Stimulated activated CD4-positive, alpha-beta T cell treated with anti-CD3 and anti-CD28 coated beads, Interleukin-1b, Interleukin-23, amount 100 ng/mL, for 24 hours (primary cell): Measurements from ENCODE around the gene SGO1.
"Not testable (repeated sequence)": the region's sequence is repeated elsewhere in the genome, so short reads cannot be mapped to it uniquely, and the experiment has no call there.

Source experiments
- DNase-seq, 4 experiments: peaks; one replicate each; pipeline ENCODE4 v3.0.0-alpha.2; 2020; ENCODE audit warnings: low read depth in 4 of 4, low spot score in 1 of 4

SGO1 gene

GRCh38 chr3:20185679-20186599, at the start of gene SGO1:
Gene SGO1 (minus strand): TSS chr3:20186206. CDS start chr3:20184027, 2,179 bp downstream.
- DNase-seq = peak; percentile 98 to 99 (median 98)

GRCh38 chr3:20235796-20236195, 49.8 kb upstream of the SGO1 start:
- no peak for DNase-seq

- no peak for DNase-seq
These were observed 47.1 kb upstream of the SGO1 start for GRCh38 chr3:20232906-20233780.

GRCh38 chr3:20230954-20231353, 44.9 kb upstream of the SGO1 start:
- no peak for DNase-seq

- no peak for DNase-seq
These were observed 39.8 kb upstream of the SGO1 start for GRCh38 chr3:20225769-20226168.

- DNase-seq = no peak
These were observed 36.3 kb upstream of the SGO1 start for GRCh38 chr3:20222274-20222673.

- no peak for DNase-seq
These were observed 32.2 kb upstream of the SGO1 start for GRCh38 chr3:20218215-20218614.

- DNase-seq = no peak
These were observed 29.6 kb upstream of the SGO1 start for GRCh38 chr3:20215636-20216035.

GRCh38 chr3:20213491-20213890, 27.5 kb upstream of the SGO1 start:
- DNase-seq = not testable (repeated sequence)

- not testable (repeated sequence) for DNase-seq
These were observed 21.9 kb upstream of the SGO1 start for GRCh38 chr3:20207945-20208344.

- not testable (repeated sequence) for DNase-seq
These were observed 19.9 kb upstream of the SGO1 start for GRCh38 chr3:20205898-20206297.

GRCh38 chr3:20201143-20201542, 15.1 kb upstream of the SGO1 start:
- no peak for DNase-seq

- no peak for DNase-seq
These were observed 11.8 kb upstream of the SGO1 start for GRCh38 chr3:20197775-20198174.

GRCh38 chr3:20194793-20195460, 8.9 kb upstream of the SGO1 start:
- DNase-seq = no peak

- DNase-seq = no peak
These were observed 5.0 kb upstream of the SGO1 start for GRCh38 chr3:20190991-20191390.

- no peak for DNase-seq
These were observed 596 bp upstream of the SGO1 start for GRCh38 chr3:20186600-20187004.

- DNase-seq = no peak
These were observed 701 bp downstream of the SGO1 start for GRCh38 chr3:20185331-20185678.

- DNase-seq = no peak
These were observed 3.8 kb downstream of the SGO1 start for GRCh38 chr3:20182206-20182605.

- DNase-seq = no peak
These were observed 4.7 kb downstream of the SGO1 start for GRCh38 chr3:20181276-20181675.

GRCh38 chr3:20173844-20174410, 12.1 kb downstream of the SGO1 start:
- DNase-seq = no peak

- DNase-seq = no peak
These were observed 24.3 kb downstream of the SGO1 start for GRCh38 chr3:20161714-20162113.
